Activated T-cell treated with anti-CD3 and anti-CD28 coated beads for 1 hour (primary cell): Measurements from ENCODE around the gene ZNF761.
A peak's percentile ranks its signal among the peaks of the same experiment; 100 is the strongest.
"Not testable (repeated sequence)": the region's sequence is repeated elsewhere in the genome, so short reads cannot be mapped to it uniquely, and the experiment has no call there.

Experiments
- DNase-seq: peaks from one replicate; pipeline ENCODE4 v3.0.0-alpha.2; 2020; ENCODE audit warnings: low read depth

Gene ZNF761

DNA sequence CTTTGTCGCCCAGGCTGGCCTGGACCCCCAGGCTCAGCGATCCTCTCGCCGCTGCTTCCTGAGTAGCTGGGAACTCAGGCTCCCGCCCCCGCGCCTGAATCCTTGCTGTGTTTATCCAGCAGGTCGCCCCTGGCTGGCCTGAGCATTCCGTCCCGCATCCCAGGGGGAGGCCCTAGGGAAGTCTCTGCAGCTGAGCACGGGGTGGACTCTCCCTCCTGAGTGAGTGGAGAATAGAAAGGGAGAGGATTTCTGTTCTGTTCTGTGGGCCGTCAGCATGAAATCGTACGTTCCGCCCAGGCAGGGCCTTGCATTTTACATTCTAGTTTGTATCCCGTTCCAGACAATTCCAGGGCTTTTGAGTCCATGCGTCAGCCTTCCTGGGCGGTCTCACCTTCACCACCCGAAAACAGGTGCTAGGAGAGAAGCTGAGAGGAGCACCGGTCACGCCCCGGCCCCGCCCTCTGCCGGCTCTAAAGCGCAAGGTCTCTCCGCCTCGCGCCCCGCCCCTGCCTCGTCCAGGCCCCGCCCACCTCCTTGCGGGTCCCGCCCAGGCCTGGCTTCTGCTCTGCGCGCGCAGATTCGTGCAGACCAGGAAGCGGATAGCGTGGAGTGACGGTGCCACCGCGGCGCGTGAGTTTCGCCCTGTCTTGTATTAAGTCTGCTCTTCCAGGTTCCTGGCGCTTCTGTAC lies at the start of gene ZNF761:
ZNF761 (plus strand) TSS at position 586 of the 689 bp plus-strand sequence. CDS start 15,285 bp downstream, outside the sequence.
- peak; percentile 98 for DNase-seq

DNA sequence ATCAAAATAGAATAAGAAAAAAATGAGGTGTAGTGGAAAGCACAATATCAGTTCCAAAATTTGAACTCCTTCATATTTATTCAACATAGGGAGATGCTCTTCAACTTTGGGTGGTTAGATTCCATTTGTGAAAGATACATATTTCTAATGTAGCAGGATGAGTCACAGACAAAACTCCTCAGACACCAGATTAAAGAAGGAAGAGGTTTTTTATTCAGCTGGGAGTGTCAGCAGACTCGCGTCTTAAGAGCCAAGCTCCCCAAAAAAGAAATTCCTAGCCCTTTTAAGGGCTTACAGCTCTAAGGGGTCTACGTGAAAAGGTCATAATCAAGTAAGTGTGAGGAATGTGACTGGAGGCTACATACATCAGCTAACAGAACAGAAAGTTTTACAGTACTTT lies 43.6 kb upstream of the ZNF761 start:
- no peak for DNase-seq

DNA sequence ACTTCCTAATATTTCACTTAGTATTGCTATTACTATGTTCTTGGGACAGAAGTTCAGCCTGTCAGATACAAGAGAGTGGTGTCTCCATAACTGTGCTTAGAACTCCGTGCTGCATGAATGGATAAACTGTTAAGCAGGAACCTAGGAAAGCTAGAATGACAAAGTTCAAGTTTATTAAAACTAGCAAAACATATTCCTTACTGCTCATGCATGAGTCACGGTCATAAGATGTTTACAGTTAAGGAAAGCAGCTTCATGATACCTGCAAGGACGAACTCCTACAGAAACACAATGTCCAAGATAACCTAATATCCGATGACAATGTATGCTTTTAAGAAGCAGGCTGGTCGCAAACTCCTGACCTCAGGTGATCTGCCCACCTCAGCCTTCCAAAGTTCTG lies 42.9 kb upstream of the ZNF761 start:
- DNase-seq, result no peak

DNA sequence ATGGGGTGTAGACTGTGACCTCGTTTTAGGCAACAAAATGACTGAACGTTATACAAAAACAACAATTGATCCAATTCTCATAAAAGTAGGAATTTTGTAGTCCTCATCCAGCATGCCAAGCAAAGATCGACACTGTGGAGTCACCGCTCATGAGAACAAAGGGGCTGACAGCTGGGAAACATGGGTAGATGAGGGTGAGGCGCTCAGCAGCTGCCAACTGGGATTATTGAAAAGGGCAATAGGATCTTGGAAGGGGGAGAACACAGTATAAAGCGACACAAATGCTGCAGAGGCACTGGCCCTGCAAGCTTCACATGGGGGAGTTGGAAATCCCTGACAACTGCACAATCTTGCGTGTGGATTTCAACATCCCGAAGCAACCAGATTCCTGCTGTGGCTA lies 42.2 kb upstream of the ZNF761 start:
- DNase-seq, result no peak

DNA sequence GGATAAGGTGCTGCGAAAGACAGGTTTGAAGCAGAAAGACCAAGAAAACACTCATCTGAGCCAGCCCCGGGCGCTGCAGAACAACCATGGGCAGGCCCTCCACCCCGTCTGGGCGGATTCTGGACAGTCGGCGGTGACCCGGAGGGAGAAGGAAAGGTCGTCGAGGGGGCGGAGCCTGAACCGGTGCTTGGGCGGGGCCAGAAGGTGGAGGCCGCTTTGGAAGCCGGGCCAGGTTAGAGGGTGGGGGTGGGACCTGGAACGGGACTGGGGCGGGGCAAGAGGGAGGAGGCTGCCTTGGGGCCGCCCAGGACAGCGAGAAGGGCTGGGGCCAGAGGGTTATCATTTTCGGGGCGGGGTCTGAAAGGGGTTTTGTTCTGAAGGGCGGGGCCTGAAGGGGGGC lies 41.8 kb upstream of the ZNF761 start:
- no peak for DNase-seq

DNA sequence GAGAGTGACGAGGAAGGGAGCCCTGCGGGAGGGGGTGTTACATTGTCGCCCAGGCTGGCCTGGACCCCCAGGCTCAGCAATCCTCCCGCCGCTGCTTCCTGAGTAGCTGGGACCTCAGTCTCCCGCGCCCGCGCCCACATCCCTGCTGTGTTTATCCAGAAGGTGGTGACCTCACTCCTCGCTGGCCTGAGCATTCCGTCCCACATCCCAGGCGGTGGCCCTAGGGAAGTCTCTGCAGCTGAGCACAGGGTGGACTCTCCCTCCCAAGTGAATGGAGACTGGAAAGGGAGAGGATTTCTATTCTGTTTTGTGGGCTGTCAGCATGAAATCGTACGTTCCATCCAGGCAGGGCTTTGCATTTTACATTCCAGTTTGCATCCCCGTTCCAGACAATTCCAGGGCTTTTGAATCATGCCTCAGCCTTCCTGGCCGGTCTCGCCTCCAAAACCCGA lies 37.2 kb upstream of the ZNF761 start:
- no peak for DNase-seq

DNA sequence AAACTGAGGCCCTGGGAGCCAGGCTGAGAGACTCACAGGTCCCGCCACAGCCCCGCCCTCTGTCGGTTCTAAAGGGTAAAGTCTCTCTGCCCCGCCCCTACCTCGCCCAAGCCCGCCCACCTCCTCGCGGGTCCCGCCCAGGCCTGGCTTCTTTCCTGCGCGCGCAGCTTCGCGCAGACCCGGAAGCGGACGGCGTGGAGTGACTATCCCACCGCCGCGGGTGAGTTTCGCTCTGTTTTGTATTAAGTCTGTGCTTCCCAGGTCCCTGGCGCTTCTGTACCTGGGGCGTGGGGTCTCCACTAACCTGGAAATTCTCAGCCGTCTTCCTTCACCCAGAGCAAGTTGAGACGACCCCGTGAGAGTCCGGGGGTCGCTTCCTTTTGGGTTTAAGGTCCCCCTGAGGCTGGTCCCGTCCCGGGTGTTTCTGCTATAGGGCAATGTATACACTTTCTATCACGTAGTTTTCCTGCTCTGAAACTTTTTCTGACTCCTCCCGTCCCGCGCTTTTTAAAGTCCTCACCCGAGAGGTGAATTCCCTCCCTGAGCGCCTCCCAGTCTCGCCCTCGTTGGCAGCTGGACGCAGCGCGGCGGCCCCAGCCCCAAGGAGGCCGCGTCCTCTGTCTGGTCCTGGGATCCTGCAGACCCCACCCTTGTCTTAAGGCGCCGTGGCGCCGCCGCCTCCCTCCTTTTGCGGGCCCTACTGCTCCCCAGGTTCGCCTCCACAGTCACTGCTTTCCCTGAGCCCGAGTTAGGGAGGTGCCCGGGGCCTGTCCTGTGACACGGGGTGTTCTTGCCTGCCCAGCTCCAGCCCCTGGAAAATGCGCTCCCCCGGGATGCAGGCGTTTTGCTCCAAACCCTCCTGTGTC lies 36.6 kb upstream of the ZNF761 start, which contains the start of gene ZNF765:
ZNF765 (plus strand) TSS at position 176 of the 866 bp plus-strand sequence. CDS start 2,867 bp downstream, outside the sequence.
- peak; percentile 98 for DNase-seq

DNA sequence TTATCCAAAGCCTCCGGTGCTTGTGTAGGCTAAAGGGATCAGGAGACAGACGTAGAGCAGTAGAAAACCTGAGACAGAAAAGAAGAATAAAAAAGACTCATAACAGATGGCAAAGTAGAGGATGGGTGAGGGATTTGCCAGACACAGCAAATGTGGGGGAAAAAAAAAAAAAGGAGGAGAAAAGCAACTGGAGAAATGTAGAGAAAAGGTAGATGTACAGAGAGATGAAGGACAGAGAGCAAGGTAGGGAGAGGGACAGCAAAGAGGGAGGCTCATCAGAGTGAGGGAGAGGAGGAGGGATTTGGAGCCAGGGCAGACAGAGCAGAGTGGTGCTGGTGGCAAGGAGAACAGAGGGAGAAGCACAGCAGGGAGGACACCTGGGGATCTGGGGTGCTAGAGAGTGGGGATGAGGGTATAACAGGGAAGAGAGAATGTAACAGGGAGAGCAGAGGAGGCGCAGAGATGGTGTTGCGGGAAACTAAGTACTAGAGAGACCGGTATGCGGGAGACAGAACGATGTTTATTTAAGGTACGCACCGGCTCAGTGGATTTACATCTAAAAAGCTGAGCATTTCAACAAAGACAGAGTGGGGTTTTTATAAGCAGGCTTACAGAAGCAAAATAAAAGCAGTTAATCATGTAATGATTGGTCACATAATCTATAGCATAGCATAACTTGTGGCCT lies 35.8 kb upstream of the ZNF761 start:
- DNase-seq, result not testable (repeated sequence)

DNA sequence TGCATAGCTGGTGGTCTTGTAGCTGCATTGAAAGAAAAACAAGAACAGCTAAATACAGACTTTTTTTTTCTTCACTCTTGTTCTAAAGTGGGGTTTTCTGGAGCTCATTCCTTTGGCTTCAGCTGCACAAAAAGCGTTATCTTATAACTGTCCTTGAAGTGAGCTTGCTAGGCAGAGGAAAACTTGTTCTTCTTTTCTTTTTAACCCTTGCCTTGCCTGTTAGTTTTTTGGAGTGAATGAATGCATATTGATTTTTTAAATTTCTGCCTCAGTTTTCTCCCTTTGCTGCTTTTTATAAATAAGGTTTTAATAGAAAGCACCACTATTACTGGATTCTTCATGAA lies 35.3 kb upstream of the ZNF761 start:
- no peak for DNase-seq

DNA sequence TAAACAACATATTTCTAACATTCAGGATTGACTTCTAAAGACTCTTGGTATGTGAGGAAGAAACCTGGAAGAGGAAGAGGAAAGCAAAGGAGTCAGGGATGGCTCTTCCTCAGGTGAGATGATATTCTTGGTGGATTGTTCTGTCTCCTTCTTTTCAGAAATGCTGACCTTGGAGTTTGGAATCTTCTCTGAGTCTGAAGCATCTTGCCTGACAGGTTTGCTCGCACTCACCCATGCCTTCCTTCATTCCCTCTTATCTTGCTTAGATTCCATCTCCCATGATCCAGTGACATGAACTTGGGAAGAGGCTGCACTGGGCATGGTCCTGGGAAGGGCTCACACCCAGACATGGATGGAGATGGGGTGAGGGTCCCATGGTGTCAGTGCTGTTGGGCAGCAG lies 33.9 kb upstream of the ZNF761 start:
- DNase-seq, result not testable (repeated sequence)

DNA sequence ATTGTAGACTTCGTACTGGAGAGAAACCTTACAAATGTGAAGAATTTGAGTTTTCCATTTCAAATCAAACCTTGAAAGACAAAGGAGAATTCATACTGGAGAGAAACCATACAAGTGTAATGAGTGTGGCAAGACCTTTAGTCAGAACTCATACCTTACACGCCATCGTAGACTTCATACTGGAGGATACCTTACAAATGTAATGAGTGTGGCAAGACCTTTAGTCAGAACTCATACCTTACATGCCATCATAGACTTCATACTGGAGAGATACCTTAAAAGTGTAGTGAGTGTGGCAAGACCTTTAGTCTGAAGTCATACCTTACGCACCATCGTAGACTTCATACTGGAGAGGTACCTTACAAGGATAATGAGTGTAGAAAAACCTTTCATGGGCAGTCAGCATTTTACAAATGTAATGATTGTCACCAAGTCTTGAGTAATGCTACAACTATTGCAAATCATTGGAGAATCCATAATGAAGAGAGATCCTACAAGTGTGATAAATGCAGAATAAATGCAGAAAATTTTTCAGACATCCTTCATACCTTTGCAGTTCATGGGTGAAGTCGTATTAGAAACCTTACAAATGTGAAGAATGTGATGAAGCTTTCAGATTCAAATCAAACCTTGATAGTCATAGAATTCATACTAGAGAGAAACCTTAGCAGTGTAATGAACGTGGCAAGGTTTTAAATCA lies 22.1 kb upstream of the ZNF761 start:
- no peak for DNase-seq

DNA sequence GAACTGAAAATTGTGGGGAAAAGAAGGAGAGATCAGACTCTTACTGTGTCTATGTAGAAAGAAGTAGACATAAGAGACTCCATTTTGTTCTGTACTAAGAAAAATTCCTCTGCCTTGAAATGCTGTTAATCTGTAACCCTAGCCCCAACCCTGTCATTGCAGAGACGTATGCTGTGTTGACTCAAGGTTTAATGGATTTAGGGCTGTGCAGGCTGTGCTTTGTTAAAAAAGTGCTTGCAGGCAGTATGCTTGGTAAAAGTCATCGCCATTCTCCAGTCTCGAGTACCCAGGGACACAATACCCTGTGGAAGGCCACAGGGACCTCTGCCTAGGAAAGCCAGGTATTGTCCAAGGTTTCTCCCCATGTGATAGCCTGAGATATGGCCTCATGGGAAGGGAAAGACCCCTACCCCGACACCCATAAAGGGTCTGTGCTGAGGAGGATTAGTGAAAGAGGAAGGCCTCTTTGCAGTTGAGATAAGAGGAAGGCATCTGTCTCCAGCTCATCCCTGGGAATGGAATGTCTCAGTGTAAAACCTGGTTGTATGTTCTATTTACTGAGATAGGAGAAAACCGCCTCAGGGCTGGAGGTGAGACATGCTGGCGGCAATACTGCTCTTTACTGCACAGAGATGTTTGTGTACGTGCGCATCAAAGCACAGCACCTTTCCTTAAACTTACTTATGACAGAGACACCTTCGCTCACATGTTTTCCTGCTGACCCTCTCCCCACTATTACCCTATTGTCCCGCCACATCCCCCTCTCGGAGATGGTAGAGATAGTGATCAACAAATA lies 11.1 kb upstream of the ZNF761 start:
- DNase-seq, result not testable (repeated sequence)

DNA sequence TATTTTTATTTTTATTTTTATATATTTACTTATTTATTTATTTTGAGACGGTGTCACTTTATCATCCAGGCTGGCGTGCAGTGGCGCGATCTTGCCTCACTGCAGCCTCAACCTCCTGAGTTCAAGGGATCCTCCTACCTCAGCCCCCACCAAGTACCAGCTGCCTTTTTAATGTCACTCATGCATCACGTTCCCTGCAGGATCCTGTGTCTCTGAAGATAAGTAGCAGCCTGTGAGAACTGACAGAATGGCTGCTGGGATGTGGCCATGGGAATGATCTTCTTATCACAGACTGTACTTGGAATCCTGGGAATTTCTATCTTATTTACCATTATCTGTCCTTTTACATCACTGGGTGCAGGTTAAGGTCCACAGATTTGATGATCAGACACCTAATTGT lies 9.2 kb upstream of the ZNF761 start:
- DNase-seq, result no peak

DNA sequence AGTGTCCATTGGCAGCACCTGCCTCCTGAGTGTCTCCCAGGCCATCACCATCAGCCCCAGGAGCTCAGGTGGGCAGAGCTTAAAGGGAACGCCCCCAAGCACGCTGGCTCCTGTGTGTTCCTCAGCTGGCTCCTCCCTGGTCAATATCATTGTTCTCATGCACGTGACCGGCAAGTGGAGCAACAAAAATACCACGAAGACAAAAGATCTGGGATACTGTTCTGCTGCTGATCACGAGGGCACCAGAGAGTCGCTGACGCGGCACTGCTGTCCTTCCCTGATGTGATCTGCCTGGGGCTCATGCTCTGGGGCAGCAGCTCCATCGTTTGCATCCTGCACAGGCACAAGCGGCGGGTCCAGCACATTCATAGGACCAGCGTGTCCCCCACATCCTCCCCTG lies 8.7 kb upstream of the ZNF761 start:
- DNase-seq, result not testable (repeated sequence)

DNA sequence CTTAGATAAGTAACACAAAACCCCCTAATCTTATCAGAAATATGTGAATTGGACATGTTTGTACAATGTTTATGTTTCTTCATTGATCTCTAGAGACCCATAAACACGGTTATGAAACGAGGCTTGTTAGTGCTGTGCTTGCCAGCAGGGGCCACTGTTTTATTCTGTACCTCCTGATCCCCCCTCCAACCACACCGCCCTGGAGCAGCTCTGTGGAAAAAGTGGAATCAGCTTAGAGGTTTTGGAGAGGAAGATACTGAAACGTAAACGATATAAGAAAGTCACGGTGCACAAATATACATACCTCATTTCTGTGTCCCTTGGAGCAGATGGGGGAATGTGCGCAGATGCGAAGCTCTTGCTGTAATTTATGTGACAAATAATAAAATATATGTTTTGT lies 8.1 kb upstream of the ZNF761 start:
- not testable (repeated sequence) for DNase-seq

DNA sequence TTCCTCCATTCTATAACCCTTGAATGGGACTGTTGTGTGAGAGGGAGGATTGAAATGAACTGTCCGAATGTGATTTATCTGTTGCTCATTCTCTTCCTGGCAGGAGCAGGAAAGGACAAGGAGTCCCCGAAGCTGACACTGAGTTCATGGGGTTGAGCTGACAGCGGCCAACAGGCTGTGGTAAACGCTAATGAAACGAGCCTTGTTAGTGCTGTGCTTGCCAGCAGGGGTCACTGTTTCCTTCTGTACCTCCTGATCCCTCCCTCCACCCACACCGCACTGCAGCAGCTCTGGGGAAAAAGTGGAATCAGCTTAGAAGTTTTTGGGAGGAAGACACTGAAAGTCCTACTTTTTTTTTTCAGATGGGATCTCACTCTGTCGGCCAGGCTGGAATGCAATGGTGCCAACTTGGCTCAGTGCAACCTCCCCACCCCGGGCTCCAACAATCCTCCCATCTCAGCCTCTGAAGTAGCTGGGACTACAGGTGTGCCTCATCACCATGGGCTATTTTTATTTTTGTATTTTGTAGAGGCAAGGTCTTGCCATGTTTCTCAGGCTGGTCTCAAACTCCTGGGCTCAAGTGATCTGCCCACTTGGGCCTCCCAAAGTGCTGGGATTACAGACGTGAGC lies 6.7 kb upstream of the ZNF761 start:
- DNase-seq, result peak; percentile 55

DNA sequence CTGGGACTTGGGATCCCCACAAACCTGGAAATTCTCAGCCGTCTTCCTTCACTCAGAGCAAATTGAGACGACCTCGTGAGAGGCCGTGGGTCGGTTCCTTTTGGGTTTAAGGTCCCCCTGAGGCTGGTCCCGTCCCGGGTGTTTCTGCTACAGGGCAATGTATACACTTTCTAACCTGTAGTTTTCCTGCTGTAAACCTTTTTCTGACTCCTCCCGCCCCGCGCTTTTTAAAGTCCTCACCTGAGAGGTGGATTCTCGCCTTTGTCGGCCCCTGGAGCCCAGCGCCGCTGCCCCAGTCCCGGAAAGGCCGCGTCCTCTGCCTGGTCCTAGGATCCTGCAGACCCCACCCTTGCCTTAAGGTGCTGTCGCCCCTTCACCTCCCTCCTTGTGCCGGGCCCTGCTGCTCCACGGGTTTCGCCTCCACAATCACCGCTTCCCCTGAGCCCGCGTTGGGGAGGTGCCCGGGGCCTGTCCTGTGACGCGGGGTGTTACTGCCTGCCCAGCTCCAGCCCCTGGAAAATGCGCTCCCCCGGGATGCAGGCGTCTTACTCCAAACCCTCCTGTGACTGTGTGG lies 391 bp downstream of the ZNF761 start:
- no peak for DNase-seq

DNA sequence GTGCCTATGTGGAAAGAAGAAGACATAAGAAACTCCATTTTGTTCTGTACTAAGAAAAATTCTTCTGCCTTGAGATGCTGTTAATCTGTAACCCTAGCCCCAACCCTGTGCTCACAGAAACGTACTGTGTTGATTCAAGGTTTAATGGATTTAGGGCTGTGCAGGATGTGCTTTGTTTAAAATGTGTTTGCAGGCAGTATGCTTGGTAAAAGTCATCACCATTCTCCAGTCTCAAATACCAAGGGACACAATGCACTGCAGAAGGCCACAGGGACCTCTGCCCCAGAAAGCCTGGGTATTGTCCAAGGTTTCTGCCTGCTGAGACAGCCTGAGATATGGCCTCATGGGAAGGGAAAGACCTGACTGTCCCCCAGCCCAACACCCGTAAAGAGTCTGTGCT lies 12.0 kb downstream of the ZNF761 start:
- not testable (repeated sequence) for DNase-seq

DNA sequence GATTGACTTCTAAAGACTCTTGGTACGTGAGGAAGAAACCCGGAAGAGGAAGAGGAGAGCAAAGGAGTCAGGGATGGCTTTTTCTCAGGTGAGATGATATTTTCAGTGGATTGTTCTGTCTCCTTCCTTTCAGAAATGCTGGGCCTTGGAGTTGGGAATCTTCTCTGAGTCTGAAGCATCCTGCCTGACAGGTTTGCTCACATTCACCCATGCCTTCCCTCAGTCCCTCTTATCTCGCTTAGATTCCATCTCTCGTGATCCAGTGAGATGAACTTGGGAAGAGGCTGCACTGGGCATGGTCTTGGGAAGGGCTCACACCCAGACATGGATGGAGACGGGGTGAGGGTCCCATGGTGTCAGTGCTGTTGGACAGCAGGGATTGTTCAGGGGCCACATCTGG lies 15.4 kb downstream of the ZNF761 start:
- not testable (repeated sequence) for DNase-seq

DNA sequence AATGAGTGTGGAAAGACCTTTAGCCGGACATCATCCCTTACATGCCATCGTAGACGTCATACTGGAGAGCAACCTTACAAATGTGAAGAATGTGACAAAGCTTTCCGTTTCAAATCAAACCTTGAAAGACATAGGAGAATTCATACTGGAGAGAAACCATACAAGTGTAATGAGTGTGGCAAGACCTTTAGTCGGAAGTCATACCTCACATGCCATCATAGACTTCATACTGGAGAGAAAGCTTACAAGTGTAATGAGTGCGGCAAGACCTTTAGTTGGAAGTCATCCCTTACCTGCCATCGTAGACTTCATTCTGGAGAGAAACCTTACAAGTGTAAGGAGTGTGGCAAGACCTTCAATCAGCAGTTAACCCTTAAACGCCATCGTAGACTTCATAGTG lies 24.0 kb downstream of the ZNF761 start:
- DNase-seq, result no peak
